ENCODE measurements around the gene TEX22.

The TEX22 gene

DNA sequence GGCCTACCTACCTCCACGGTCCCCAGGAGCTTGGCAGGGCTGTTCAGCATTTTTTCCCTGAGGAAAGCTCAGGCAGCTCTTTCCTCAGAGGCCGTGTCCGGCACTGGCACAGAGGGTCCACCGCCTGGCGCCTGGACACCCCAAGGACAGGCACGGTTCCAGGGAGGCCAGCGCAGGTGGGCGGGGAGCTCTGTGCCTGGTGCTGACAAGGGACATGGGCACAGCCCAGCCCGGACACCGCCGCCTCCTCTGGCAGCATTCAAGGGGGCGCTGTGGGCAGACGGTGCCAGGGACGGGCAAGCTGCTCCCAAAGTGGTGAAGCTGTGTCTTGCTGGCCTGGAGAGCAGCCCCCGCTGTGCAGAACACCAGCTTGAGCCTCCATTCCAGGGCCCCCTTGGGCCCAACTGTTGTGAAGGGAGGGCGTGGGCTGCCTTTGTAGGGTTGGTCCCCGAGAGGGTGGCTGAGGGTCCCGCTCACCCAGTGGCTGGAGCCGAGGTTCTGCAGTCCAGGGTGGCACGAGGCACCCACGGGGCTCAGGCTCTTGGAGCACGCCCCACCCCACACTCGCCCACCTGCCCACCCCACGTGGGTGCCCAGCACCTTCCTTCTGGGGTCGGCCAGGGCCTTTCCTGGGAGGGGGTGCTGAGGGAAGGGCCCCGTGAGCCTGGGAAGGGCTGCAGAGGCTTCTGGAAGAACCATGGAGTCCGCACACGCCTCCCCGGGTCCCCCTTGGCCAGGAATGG lies 29.3 kb upstream of the TEX22 start:
- no peaks in the 10 kb centered on the region for H3K9me2 ChIP-seq (replicated peaks; ENCODE audit: control insufficient read depth, low read length)
- no peaks in the 10 kb centered on the region for H3K27me3 ChIP-seq (ENCODE audit: control insufficient read depth, low read length)
- H4K20me1 ChIP-seq (ENCODE audit: control insufficient read depth, insufficient read depth, low read depth, low read length) = no peaks in the 10 kb centered on the region
- H3K4me2 ChIP-seq (ENCODE audit: low read length) = no peak overlapping the region
- no peak overlapping the region for H3K27ac ChIP-seq (ENCODE audit: low read depth, low read length)
- H3F3A ChIP-seq (ENCODE audit: control insufficient read depth, insufficient read depth) = no peaks in the 10 kb centered on the region; the same call in 1 of the 2 replicates
- TF ChIP-seq EZH2phosphoT487 (IDR thresholded peaks at IDR 0.05; ENCODE audit: borderline replicate concordance, low read length) = no peak
- TF ChIP-seq, protein P1, sequence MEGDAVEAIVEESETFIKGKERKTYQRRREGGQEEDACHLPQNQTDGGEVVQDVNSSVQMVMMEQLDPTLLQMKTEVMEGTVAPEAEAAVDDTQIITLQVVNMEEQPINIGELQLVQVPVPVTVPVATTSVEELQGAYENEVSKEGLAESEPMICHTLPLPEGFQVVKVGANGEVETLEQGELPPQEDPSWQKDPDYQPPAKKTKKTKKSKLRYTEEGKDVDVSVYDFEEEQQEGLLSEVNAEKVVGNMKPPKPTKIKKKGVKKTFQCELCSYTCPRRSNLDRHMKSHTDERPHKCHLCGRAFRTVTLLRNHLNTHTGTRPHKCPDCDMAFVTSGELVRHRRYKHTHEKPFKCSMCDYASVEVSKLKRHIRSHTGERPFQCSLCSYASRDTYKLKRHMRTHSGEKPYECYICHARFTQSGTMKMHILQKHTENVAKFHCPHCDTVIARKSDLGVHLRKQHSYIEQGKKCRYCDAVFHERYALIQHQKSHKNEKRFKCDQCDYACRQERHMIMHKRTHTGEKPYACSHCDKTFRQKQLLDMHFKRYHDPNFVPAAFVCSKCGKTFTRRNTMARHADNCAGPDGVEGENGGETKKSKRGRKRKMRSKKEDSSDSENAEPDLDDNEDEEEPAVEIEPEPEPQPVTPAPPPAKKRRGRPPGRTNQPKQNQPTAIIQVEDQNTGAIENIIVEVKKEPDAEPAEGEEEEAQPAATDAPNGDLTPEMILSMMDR (IDR thresholded peaks at IDR 0.05; ENCODE audit: low read depth, low read length, poor library complexity, severe bottlenecking) = no peak
- no peaks in the 10 kb centered on the region for H3K79me2 ChIP-seq (ENCODE audit: control insufficient read depth, low read length)
- peaks cover 9% of the 10 kb centered on the region for H3K4me1 ChIP-seq (ENCODE audit: control insufficient read depth, low read length)
- no peak overlapping the region for H3K4me3 ChIP-seq (ENCODE audit: low read length)
- H3K9me3 ChIP-seq (ENCODE audit: control insufficient read depth, insufficient read depth, low read length) = no peaks in the 10 kb centered on the region
- H3K36me3 ChIP-seq (ENCODE audit: control insufficient read depth, low read length) = no peaks in the 10 kb centered on the region

DNA sequence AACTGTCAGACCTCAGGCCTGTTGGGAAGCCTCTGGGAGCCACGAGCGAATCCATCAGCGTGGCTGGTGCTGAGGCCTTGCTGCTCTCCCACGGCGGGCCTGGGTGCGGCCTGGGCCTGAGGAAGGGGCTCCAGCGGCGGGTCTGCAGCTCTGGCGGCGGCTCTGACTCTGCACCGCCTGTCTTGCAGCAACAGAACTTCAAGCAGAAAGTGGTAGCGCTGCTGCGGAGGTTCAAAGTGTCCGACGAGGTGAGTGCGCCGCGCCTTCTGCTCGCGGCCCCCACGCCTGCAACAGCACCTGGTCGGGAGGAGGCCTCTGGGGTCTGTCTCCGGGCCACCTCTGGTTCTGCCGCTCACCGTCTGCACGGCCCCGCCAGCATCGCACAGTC lies 28.7 kb upstream of the TEX22 start:
- Histone ChIP-seq H4K20me1 (ENCODE audit: control insufficient read depth, insufficient read depth, low read depth, low read length) (no peaks in the 10 kb centered on the region), H3K4me1 (ENCODE audit: control insufficient read depth, low read length) (peaks cover 6% of the 10 kb centered on the region), H3K79me2 (ENCODE audit: control insufficient read depth, low read length) (no peaks in the 10 kb centered on the region), H3K27ac (ENCODE audit: low read depth, low read length) (no peak overlapping the region), H3F3A (ENCODE audit: control insufficient read depth, insufficient read depth) (no peaks in the 10 kb centered on the region), H3K27me3 (ENCODE audit: control insufficient read depth, low read length) (no peaks in the 10 kb centered on the region), H3K4me3 (ENCODE audit: low read length) (no peak overlapping the region), H3K4me2 (ENCODE audit: low read length) (no peak overlapping the region), H3K9me2 (replicated peaks; ENCODE audit: control insufficient read depth, low read length) (no peaks in the 10 kb centered on the region), H3K36me3 (ENCODE audit: control insufficient read depth, low read length) (no peaks in the 10 kb centered on the region), H3K9me3 (ENCODE audit: control insufficient read depth, insufficient read depth, low read length) (no peaks in the 10 kb centered on the region)
- TF ChIP-seq, protein P1 (IDR thresholded peaks at IDR 0.05; ENCODE audit: low read depth, low read length, poor library complexity, severe bottlenecking) = no peak
- no peak for TF ChIP-seq EZH2phosphoT487 (IDR thresholded peaks at IDR 0.05; ENCODE audit: borderline replicate concordance, low read length)

- no peak overlapping the region for H3K4me3 ChIP-seq (ENCODE audit: low read length)
- no peak overlapping the region for H3K4me2 ChIP-seq (ENCODE audit: low read length)
- no peaks in the 10 kb centered on the region for H3K79me2 ChIP-seq (ENCODE audit: control insufficient read depth, low read length)
Measured at GRCh38 chr14:105374389-105374788, 23.9 kb upstream of the TEX22 start.

More at GRCh38 chr14:105374389-105374788, 23.9 kb upstream of the TEX22 start:
- TF ChIP-seq, protein P1 (IDR thresholded peaks at IDR 0.05; ENCODE audit: low read depth, low read length, poor library complexity, severe bottlenecking) = no peak
- no peak for TF ChIP-seq EZH2phosphoT487 (IDR thresholded peaks at IDR 0.05; ENCODE audit: borderline replicate concordance, low read length)
- Histone ChIP-seq H3K27me3 (ENCODE audit: control insufficient read depth, low read length) (no peaks in the 10 kb centered on the region), H3K4me1 (ENCODE audit: control insufficient read depth, low read length) (peaks cover 6% of the 10 kb centered on the region; the same call in 1 of the 2 replicates), H3K27ac (ENCODE audit: low read depth, low read length) (no peak overlapping the region), H3K36me3 (ENCODE audit: control insufficient read depth, low read length) (no peaks in the 10 kb centered on the region), H4K20me1 (ENCODE audit: control insufficient read depth, insufficient read depth, low read depth, low read length) (no peaks in the 10 kb centered on the region), H3K9me3 (ENCODE audit: control insufficient read depth, insufficient read depth, low read length) (no peaks in the 10 kb centered on the region), H3F3A (ENCODE audit: control insufficient read depth, insufficient read depth) (no peaks in the 10 kb centered on the region), H3K9me2 (replicated peaks; ENCODE audit: control insufficient read depth, low read length) (no peaks in the 10 kb centered on the region)
